ENCODE data around the gene ZBTB16.

Gene ZBTB16

DNA sequence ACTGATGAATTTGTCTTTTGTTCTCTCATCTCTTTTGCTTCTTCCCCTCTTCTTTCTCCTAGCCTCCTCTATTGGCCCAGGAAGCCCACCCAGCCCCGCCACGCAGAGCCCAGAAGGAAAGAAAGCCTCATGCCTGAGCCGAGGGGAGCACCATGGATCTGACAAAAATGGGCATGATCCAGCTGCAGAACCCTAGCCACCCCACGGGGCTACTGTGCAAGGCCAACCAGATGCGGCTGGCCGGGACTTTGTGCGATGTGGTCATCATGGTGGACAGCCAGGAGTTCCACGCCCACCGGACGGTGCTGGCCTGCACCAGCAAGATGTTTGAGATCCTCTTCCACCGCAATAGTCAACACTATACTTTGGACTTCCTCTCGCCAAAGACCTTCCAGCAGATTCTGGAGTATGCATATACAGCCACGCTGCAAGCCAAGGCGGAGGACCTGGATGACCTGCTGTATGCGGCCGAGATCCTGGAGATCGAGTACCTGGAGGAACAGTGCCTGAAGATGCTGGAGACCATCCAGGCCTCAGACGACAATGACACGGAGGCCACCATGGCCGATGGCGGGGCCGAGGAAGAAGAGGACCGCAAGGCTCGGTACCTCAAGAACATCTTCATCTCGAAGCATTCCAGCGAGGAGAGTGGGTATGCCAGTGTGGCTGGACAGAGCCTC lies 3.8 kb downstream of the ZBTB16 start:
- FAIRE-seq = no peak
- DNase-seq (ENCODE audit: insufficient read length, low spot score) = no peak

DNA sequence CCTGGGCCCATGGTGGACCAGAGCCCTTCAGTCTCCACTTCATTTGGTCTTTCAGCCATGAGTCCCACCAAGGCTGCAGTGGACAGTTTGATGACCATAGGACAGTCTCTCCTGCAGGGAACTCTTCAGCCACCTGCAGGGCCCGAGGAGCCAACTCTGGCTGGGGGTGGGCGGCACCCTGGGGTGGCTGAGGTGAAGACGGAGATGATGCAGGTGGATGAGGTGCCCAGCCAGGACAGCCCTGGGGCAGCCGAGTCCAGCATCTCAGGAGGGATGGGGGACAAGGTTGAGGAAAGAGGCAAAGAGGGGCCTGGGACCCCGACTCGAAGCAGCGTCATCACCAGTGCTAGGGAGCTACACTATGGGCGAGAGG lies 4.3 kb downstream of the ZBTB16 start:
- DNase-seq (ENCODE audit: insufficient read length, low spot score) = no peak
- no peak for FAIRE-seq

- no peak for FAIRE-seq
- no peak for DNase-seq (ENCODE audit: insufficient read length, low spot score)
Measured at GRCh38 chr11:114064216-114064615, 4.7 kb downstream of the ZBTB16 start.

- FAIRE-seq (no peak), DNase-seq (ENCODE audit: insufficient read length, low spot score) (no peak)
Measured at GRCh38 chr11:114065094-114065493, 5.6 kb downstream of the ZBTB16 start.

GRCh38 chr11:114066046-114066648 lies 6.6 kb downstream of the ZBTB16 start:
- DNase-seq (ENCODE audit: insufficient read length, low spot score) = no peak
- no peak for FAIRE-seq

GRCh38 chr11:114068327-114068726 lies 8.8 kb downstream of the ZBTB16 start:
- DNase-seq (ENCODE audit: insufficient read length, low spot score) = no peak
- FAIRE-seq = no peak

GRCh38 chr11:114070464-114071139 lies 11.1 kb downstream of the ZBTB16 start:
- FAIRE-seq = no peak
- DNase-seq (ENCODE audit: insufficient read length, low spot score) = no peak

DNA sequence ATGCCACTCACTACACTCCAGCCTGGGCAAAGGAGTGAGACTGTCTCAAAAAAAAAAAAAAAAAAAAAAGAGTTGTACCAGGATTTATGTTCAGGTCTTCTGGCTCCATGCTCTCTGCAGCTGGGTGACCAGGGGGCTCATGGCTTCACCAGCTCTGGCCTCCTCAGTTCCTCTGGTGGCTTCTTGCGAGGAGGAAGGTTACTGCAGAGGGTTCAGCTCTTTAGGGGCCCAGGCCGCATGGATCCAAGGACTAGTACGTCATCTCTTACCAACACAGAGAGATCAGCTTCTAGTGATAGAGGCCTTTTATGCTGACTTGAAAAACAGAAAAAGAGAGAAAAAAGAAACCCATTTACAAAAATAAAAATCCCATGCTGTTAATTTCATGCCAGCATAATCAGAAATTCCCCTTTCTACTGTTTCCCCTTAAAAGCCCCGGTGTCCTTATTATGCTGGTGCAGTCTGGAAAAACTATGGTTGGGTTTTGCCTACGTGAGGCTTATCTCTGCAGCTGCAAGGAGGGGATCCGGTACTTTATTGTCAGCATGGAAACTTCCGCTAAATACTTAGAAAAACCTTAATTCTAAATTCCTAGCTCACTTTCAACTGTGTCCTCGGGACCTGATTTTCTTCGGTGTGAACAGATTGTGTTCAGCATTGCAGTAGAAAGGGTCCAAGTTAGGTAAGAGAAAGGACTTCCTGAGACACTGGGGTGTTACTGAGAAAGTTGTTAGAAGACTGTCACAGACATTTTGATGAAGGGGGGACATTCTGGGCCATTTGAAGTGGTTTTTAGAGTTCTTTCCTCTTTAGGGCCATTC lies 13.7 kb downstream of the ZBTB16 start:
- DNase-seq (ENCODE audit: insufficient read length, low spot score) (no peak), FAIRE-seq (no peak)

DNA sequence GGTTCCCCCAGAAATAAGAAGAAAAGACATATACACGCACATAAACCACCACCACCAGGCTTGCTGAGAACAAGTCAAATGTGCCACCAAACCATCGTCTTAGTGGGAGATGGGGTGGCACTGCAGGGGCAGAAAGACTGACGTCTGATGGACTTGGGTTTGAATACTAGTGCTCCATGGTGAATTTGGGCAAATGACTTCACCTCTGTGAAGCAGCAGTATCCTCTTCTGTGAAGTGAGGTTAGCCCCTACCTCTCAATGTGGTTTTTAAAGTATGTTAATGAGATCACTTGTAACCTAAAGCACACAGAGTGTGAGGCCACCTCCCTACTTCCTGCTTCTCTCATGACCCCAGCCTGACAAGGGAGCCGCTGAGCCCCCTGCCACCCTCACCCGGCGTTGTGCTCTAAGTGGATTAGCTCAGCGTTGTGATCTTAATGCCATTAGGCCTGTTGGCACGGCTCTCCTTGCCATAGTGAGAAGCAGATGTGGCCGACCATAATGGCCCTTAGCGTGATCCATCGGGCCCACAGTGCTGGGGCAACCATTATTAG lies 14.4 kb downstream of the ZBTB16 start:
- FAIRE-seq = no peak
- DNase-seq (ENCODE audit: insufficient read length, low spot score) = no peak

DNA sequence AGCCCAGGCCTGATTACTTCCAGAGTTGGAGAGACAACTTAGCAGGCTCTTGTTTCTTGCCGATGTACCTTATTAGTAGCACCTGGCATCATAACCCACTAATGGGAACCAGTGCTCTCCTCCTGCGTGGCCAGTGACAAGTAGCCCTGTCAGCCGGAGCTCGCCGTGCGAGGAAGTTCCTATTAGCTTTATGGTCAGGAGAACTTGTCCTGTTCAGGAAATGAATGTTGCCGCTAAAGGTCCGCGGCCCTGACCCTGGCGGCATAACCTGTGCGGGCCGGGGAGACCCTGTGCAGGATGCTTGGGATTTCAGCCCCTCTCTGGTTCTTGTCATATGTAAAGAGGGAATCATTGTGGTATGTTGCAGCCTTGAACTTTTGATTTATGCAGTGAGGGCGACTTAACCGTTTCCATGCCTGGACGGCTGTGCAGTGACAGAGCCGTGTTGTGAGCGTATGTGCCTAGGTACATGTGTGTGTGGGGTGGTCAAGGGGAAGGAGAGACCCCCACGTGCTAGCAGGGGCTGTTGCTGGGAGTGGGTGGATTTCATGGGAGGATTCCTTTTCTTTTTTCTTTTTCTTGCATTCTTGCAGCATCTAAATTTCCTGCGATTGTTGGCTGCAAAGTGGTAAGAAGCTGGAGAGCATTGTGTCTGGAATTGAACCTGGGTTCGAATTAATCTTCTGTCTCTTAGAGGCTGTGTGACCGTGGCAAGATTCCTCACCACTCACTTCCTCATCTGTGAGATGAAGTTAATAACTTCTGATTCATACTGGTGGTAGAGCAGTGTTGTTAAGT lies 15.2 kb downstream of the ZBTB16 start:
- FAIRE-seq = no peak
- DNase-seq (ENCODE audit: insufficient read length, low spot score) = no peak

DNA sequence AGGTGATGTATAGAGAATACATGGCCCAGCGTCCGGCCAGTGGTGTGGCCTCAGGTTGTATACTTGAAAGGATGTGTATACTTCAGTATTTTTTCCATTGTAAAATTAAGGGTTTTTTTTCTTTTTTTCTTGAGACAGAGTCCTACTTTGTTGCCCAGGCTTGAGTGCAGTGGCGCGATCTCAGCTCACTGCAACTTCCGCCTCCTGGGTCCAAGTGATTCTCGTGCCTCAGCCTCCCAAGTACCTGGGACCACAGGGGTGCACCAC lies 15.8 kb downstream of the ZBTB16 start:
- FAIRE-seq (no peak), DNase-seq (ENCODE audit: insufficient read length, low spot score) (no peak)

GRCh38 chr11:114075891-114076441 lies 16.5 kb downstream of the ZBTB16 start:
- FAIRE-seq (no peak), DNase-seq (ENCODE audit: insufficient read length, low spot score) (no peak)

- DNase-seq (ENCODE audit: insufficient read length, low spot score) = no peak
- no peak for FAIRE-seq
Measured at GRCh38 chr11:114076921-114077331, 17.4 kb downstream of the ZBTB16 start.

- no peak for DNase-seq (ENCODE audit: insufficient read length, low spot score)
- no peak for FAIRE-seq
Measured at GRCh38 chr11:114077482-114078305, 18.2 kb downstream of the ZBTB16 start.

DNA sequence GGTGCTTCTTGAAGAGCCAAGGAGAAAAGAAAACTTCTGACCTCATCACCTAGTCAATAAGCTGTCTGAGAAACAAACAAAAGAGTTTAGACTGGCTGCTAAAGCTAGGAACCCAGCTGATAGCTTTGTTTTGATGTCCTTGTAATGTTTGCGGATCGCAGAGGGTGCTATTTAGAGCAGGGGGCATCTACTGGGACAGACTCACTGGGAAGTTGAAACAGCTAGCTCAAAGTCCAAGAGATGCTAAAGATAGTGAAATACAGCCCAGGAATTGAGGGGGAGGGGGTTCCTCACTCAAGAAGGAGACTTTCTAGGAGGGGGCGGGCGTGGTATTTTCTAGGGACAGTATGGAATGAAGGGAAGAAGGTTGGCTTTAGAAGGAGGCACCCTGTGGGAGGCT lies 18.9 kb downstream of the ZBTB16 start:
- DNase-seq (ENCODE audit: insufficient read length, low spot score) (no peak), FAIRE-seq (no peak)

DNA sequence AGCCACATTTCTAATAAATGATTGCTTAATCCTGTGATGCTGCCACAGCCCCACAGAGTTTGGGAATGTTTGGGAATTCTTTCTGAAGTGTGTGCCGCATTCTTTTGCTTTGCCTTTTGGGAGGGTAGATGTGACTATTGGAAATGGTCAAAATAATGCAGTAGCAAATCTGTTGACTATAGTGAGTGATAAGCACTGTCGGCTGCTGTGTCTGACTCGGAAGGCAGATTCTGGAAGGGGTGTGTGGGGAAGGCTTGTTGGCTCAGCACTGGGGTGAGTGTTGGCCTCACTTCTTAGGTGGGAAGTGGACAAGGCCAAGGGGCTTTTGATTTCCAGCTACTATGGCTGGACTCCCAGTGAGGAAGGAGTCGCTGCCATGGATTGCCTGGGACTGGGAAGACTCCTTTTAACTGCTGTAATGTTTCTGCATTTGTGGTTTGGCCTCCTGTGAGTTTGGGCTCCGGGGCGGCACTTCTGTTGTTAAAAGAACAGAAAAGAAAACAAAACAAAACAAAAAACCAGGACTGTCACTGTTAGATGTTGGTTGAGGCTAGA lies 20.1 kb downstream of the ZBTB16 start:
- FAIRE-seq = no peak
- DNase-seq (ENCODE audit: insufficient read length, low spot score) = no peak

- DNase-seq (ENCODE audit: insufficient read length, low spot score) = no peak
- FAIRE-seq = no peak
Measured at GRCh38 chr11:114080219-114080618, 20.7 kb downstream of the ZBTB16 start.

DNA sequence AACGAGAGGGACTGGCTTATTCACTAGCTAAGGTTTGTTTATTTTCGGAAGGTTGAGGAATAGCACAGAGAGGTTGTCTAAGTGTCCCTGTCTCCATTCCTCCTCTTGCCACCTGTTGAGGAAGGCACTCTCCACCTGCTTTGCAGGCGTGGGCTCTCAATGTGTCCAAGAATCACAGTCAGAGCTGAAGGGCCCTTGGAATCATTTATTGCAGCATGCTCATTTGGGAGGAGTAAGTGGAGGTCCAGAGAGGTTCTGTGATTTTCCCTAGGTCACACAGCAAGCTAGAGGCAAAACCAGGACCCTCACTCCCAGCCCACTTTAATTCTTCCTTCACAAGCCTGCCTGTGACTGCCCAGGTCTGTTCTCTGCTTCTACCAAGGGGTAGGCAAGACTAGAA lies 21.3 kb downstream of the ZBTB16 start:
- FAIRE-seq = no peak
- no peak for DNase-seq (ENCODE audit: insufficient read length, low spot score)
